ENCODE results near the gene OR6Q1. TPM values are rescaled to one million over a fixed set of nuclear protein-coding genes. Genes with fewer than 3 reads are reported as not detected.

OR6Q1 gene
- total RNA-seq, 1 donor from 2014 or later: not detected

DNA sequence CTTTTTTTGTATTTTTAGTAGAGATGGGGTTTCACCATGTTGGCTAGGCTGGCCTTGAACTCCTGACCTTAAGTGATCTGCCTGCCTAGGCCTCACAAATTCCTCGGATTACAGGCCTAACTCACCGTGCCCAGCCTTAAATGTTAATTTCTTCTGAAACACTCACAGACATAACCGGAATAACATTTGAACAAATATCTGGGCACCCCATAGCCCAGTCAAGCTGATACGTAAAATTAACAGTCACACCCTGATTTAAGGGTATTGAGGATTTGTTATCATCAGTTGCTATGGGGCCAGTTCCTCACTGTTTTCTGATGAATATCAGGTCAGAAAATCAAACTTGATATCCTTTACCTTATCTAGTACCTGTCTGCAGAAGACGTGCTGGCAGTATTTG lies 30.1 kb upstream of the OR6Q1 start:
- DNase-seq (ENCODE audit: low spot score in 2 of 2, unreplicated experiment in 2 of 2): no peak
- Mint-ChIP-seq H3K9me3 (no peaks in the 10 kb centered on the region), H3K36me3 (no peaks in the 10 kb centered on the region), H3K4me1 (no peaks in the 10 kb centered on the region), H3K27ac (no peak overlapping the region), H3K4me3 (no peak overlapping the region), H3K27me3 (ENCODE audit: low read depth) (peaks cover 10% of the 10 kb centered on the region)
- TF ChIP-seq, protein P1, sequence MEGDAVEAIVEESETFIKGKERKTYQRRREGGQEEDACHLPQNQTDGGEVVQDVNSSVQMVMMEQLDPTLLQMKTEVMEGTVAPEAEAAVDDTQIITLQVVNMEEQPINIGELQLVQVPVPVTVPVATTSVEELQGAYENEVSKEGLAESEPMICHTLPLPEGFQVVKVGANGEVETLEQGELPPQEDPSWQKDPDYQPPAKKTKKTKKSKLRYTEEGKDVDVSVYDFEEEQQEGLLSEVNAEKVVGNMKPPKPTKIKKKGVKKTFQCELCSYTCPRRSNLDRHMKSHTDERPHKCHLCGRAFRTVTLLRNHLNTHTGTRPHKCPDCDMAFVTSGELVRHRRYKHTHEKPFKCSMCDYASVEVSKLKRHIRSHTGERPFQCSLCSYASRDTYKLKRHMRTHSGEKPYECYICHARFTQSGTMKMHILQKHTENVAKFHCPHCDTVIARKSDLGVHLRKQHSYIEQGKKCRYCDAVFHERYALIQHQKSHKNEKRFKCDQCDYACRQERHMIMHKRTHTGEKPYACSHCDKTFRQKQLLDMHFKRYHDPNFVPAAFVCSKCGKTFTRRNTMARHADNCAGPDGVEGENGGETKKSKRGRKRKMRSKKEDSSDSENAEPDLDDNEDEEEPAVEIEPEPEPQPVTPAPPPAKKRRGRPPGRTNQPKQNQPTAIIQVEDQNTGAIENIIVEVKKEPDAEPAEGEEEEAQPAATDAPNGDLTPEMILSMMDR (IDR thresholded peaks at IDR 0.05; ENCODE audit: unreplicated experiment): no peak

DNA sequence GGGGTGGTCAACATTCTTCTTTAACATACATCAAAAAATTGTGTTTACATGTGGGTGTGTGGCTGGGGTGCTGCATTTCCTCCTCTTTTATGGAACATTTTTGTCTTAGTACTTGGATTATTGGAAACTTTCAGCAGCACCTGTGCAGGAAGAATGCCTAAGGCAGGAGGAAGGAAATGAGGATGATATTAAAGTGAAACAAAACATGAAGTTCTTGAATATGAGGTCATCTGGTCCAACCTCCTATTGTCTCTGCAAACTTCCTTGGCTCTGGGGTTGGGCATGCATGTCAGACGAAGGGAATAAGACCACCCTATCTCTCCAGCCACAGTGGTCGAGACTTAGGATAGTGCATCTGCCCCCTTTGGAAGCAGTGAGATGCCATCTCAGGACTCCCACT lies 27.7 kb upstream of the OR6Q1 start:
- H3K9me3 Mint-ChIP-seq: no peaks in the 10 kb centered on the region
- H3K4me3 Mint-ChIP-seq: no peak overlapping the region
- no peaks in the 10 kb centered on the region for H3K36me3 Mint-ChIP-seq
- H3K27me3 Mint-ChIP-seq (ENCODE audit: low read depth): peaks cover 10% of the 10 kb centered on the region
- H3K4me1 Mint-ChIP-seq: no peaks in the 10 kb centered on the region
- no peak for DNase-seq (ENCODE audit: low spot score in 2 of 2, unreplicated experiment in 2 of 2)
- H3K27ac Mint-ChIP-seq: no peak overlapping the region
- TF ChIP-seq, protein P1 (IDR thresholded peaks at IDR 0.05; ENCODE audit: unreplicated experiment): no peak

- H3K9me3 Mint-ChIP-seq: no peaks in the 10 kb centered on the region
- H3K27ac Mint-ChIP-seq: no peak overlapping the region
- TF ChIP-seq, protein P1 (IDR thresholded peaks at IDR 0.05; ENCODE audit: unreplicated experiment): no peak
- no peaks in the 10 kb centered on the region for H3K36me3 Mint-ChIP-seq
- DNase-seq (ENCODE audit: low spot score in 2 of 2, unreplicated experiment in 2 of 2): no peak
- no peaks in the 10 kb centered on the region for H3K4me1 Mint-ChIP-seq
- H3K27me3 Mint-ChIP-seq (ENCODE audit: low read depth): peaks cover 10% of the 10 kb centered on the region
- no peak overlapping the region for H3K4me3 Mint-ChIP-seq
Measured at GRCh38 chr11:58003591-58003990, 27.2 kb upstream of the OR6Q1 start.

- no peak overlapping the region for H3K4me3 Mint-ChIP-seq
- H3K36me3 Mint-ChIP-seq: no peaks in the 10 kb centered on the region
- H3K27me3 Mint-ChIP-seq (ENCODE audit: low read depth): peaks cover 10% of the 10 kb centered on the region
- DNase-seq (ENCODE audit: low spot score in 2 of 2, unreplicated experiment in 2 of 2): no peak
- H3K9me3 Mint-ChIP-seq: no peaks in the 10 kb centered on the region
- H3K27ac Mint-ChIP-seq: no peak overlapping the region
- H3K4me1 Mint-ChIP-seq: no peaks in the 10 kb centered on the region
- TF ChIP-seq, protein P1 (IDR thresholded peaks at IDR 0.05; ENCODE audit: unreplicated experiment): no peak
Measured at GRCh38 chr11:58004664-58005063, 26.1 kb upstream of the OR6Q1 start.

- TF ChIP-seq, protein P1 (IDR thresholded peaks at IDR 0.05; ENCODE audit: unreplicated experiment): no peak
- Mint-ChIP-seq H3K36me3 (no peaks in the 10 kb centered on the region), H3K4me1 (no peaks in the 10 kb centered on the region), H3K27me3 (ENCODE audit: low read depth) (peaks cover 10% of the 10 kb centered on the region), H3K9me3 (no peaks in the 10 kb centered on the region), H3K27ac (no peak overlapping the region), H3K4me3 (no peak overlapping the region)
- DNase-seq (ENCODE audit: low spot score in 2 of 2, unreplicated experiment in 2 of 2): no peak
Measured at GRCh38 chr11:58006940-58007339, 23.8 kb upstream of the OR6Q1 start.

DNA sequence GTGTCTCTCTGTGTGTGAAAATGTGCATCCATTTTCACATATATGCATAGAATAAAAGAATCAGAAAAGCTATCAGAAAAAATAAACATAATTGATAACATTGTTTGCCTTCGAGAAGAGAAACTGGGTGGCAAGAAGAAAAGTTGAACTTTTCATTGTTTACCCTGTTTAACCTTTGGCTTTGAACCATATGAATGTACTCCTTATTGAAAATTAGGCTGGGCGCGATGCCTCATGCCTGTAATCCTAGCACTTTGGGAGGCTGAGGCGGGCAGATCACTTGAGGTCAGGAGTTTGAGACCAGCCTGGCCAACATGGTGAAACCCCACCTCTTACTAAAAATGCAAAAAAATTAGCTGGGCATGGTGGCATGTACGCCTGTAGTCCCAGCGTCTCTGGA lies 19.0 kb upstream of the OR6Q1 start:
- TF ChIP-seq, protein P1 (IDR thresholded peaks at IDR 0.05; ENCODE audit: unreplicated experiment): no peak
- Mint-ChIP-seq H3K4me1 (peaks cover 5% of the 10 kb centered on the region), H3K9me3 (peaks cover 4% of the 10 kb centered on the region), H3K27me3 (ENCODE audit: low read depth) (peaks cover 2% of the 10 kb centered on the region), H3K4me3 (no peak overlapping the region), H3K27ac (no peak overlapping the region), H3K36me3 (no peaks in the 10 kb centered on the region)
- DNase-seq (ENCODE audit: low spot score in 2 of 2, unreplicated experiment in 2 of 2): no peak

All from mesothelial cell of epicardium (in vitro differentiated cells).